ENCODE data around the gene ROBO2.

GRCh38 chr3:77146004-77146403 lies 106.1 kb downstream of the ROBO2 start:
- TF ChIP-seq CTCF (conservative IDR thresholded peaks at IDR 0.05) (no peak), ZFX (IDR thresholded peaks at IDR 0.05) (no peak)
